Liver (tissue), 9 donors: ENCODE results near the gene LIM2. TPM values are rescaled to one million over a fixed set of nuclear protein-coding genes. Genes with fewer than 3 reads are reported as not detected.

Experiments
- DNase-seq: peaks from one replicate; pipeline ENCODE4 v3.0.0-alpha.2; 2017; ENCODE audit warnings: low spot score
- H3K27ac ChIP-seq, 2 donors: one replicate each; pipeline ENCODE4 v1.7.0; 2013; ENCODE audit warnings: inconsistent platforms in 2 of 2, low read length in 2 of 2, control low read depth in 1 of 2, low read depth in 1 of 2, mild to moderate bottlenecking in 1 of 2
- H3K27me3 ChIP-seq, 4 donors: one replicate each; pipeline versions ENCODE4 v1.6.1 to v1.7.0; 2013; ENCODE audit warnings: low read length in 3 of 4, inconsistent platforms in 1 of 4, mild to moderate bottlenecking in 1 of 4, moderate library complexity in 1 of 4; ENCODE audit not compliant: control insufficient read depth in 4 of 4, insufficient read depth in 4 of 4
- H3K36me3 ChIP-seq, 4 donors: one replicate each; pipeline versions ENCODE4 v1.6.1 to v1.7.0; 2013; ENCODE audit warnings: low read length in 3 of 4, mild to moderate bottlenecking in 3 of 4, low read depth in 1 of 4, moderate library complexity in 1 of 4; ENCODE audit not compliant: control insufficient read depth in 4 of 4, insufficient read depth in 3 of 4
- H3K4me1 ChIP-seq, 4 donors: one replicate each; pipeline versions ENCODE4 v1.6.1 to v1.7.0; 2013; ENCODE audit warnings: low read length in 3 of 4, mild to moderate bottlenecking in 3 of 4, moderate library complexity in 1 of 4; ENCODE audit not compliant: control insufficient read depth in 4 of 4, insufficient read depth in 4 of 4
- H3K4me3 ChIP-seq, 3 donors: one replicate each; pipeline versions ENCODE4 v1.6.1 to v1.7.0; 2013; ENCODE audit warnings: low read length in 3 of 3, control low read depth in 1 of 3, low read depth in 1 of 3, mild to moderate bottlenecking in 1 of 3
- H3K9ac ChIP-seq, 2 donors: one replicate each; pipeline ENCODE4 v1.7.0; 2013; ENCODE audit warnings: low read length in 2 of 2, mild to moderate bottlenecking in 2 of 2, moderate library complexity in 2 of 2, control low read depth in 1 of 2, low read depth in 1 of 2
- H3K9me3 ChIP-seq, 4 donors: one replicate each; pipeline versions ENCODE4 v1.6.1 to v1.7.0; 2013; ENCODE audit warnings: low read length in 3 of 4; ENCODE audit not compliant: control insufficient read depth in 4 of 4
- CTCF ChIP-seq: fragments of 150-350 bp; IDR thresholded peaks from 2 replicates; pipeline ENCODE4 v1.5.1; 2017; ENCODE audit warnings: improper control_type of control experiment, low read depth, low read length; ENCODE audit not compliant: missing input control
- EGR1 ChIP-seq, 2 donors: IDR thresholded peaks; 2 replicates each; pipeline ENCODE4 v1.6.1; 2016 to 2018; ENCODE audit warnings: antibody characterized with exemption in 2 of 2, low read depth in 2 of 2
- FOXA1 ChIP-seq: IDR thresholded peaks from 2 replicates; pipeline ENCODE4 v1.6.1; 2016; ENCODE audit warnings: antibody characterized with exemption
- FOXA2 ChIP-seq: IDR thresholded peaks from 2 replicates; pipeline ENCODE4 v1.6.1; 2016; ENCODE audit warnings: antibody characterized with exemption
- GABPA ChIP-seq, 2 donors: IDR thresholded peaks in 1 of 2; conservative IDR thresholded peaks in 1 of 2; 2 replicates each; pipeline ENCODE4 v1.6.1; 2016; ENCODE audit warnings: antibody characterized with exemption in 2 of 2, mild to moderate bottlenecking in 1 of 2, moderate library complexity in 1 of 2
- HNF4A ChIP-seq, 2 donors: conservative IDR thresholded peaks; 2 replicates each; pipeline ENCODE4 v1.6.1; 2016; ENCODE audit warnings: antibody characterized with exemption in 2 of 2, mild to moderate bottlenecking in 2 of 2
- HNF4G ChIP-seq: IDR thresholded peaks from 2 replicates; pipeline ENCODE4 v1.6.1; 2016; ENCODE audit warnings: antibody characterized with exemption
- JUND ChIP-seq, 2 donors: IDR thresholded peaks; 2 replicates each; pipeline ENCODE4 v1.6.1; 2016; ENCODE audit warnings: antibody characterized with exemption in 2 of 2
- NR2F2 ChIP-seq: IDR thresholded peaks from 2 replicates; pipeline ENCODE4 v1.6.1; 2016; ENCODE audit warnings: antibody characterized with exemption
- RAD21 ChIP-seq, 2 donors: IDR thresholded peaks; 2 replicates each; pipeline ENCODE4 v1.6.1; 2016; ENCODE audit warnings: antibody characterized with exemption in 2 of 2, mild to moderate bottlenecking in 2 of 2
- REST ChIP-seq: IDR thresholded peaks from 2 replicates; pipeline ENCODE4 v1.6.1; 2016; ENCODE audit warnings: antibody characterized with exemption, mild to moderate bottlenecking
- RXRA ChIP-seq, 2 donors: IDR thresholded peaks; 2 replicates each; pipeline ENCODE4 v1.6.1; 2017 to 2018; ENCODE audit warnings: antibody characterized with exemption in 2 of 2, mild to moderate bottlenecking in 1 of 2
- SP1 ChIP-seq: IDR thresholded peaks from 2 replicates; pipeline ENCODE4 v1.6.1; 2018; ENCODE audit warnings: antibody characterized with exemption, mild to moderate bottlenecking
- TAF1 ChIP-seq: conservative IDR thresholded peaks from 2 replicates; pipeline ENCODE4 v1.6.1; 2016; ENCODE audit warnings: antibody characterized with exemption, mild to moderate bottlenecking
- YY1 ChIP-seq: IDR thresholded peaks from 2 replicates; pipeline ENCODE4 v1.6.1; 2016; ENCODE audit warnings: antibody characterized with exemption, mild to moderate bottlenecking
- WGBS: extraction: QIAGEN DNeasy Blood & Tissue Kit; methylation state at CpG from one replicate; pipeline ENCODE4 v1.1.7; 2013; 5-methylcytosine and 5-hydroxymethylcytosine counted together
- polyA plus RNA-seq, 2 donors: library from polyadenylated mRNA; stranded (reverse) in 1 of 2; unstranded in 1 of 2; fragments of 200-250 nt in 1 of 2; fragments of >200 nt in 1 of 2; fragmentation: Nextera tagmentation in 1 of 2; extraction: Ambion mirVana in 1 of 2; gene quantifications; one replicate each; pipeline versions ENCODE4 v1.2.1 to v1.2.3, GENCODE V29; 2013 to 2015
- total RNA-seq, 2 donors: library from RNA; depleted of rRNA; stranded (reverse); fragments of >200 nt; gene quantifications; one replicate each; pipeline ENCODE4 v1.2.3, GENCODE V29; 2014
- TF ChIP-seq, protein P1 (sequence below): IDR thresholded peaks from 2 replicates; pipeline ENCODE4 v1.6.1; 2016; ENCODE audit warnings: antibody characterized with exemption
- TF ChIP-seq, protein P2 (sequence below): IDR thresholded peaks from 2 replicates; pipeline ENCODE4 v1.6.1; 2016; ENCODE audit warnings: antibody characterized with exemption
- TF ChIP-seq, protein P3 (sequence below): IDR thresholded peaks from 2 replicates; pipeline ENCODE4 v1.6.1; 2016; ENCODE audit warnings: antibody characterized with exemption
- donor health status: healthy.
- donor health status: healthy.
- donor health status: healthy.
- donor health status: healthy.
- donor health status: healthy.

Gene LIM2
- total and polyA plus RNA-seq, 4 donors = not detected

DNA sequence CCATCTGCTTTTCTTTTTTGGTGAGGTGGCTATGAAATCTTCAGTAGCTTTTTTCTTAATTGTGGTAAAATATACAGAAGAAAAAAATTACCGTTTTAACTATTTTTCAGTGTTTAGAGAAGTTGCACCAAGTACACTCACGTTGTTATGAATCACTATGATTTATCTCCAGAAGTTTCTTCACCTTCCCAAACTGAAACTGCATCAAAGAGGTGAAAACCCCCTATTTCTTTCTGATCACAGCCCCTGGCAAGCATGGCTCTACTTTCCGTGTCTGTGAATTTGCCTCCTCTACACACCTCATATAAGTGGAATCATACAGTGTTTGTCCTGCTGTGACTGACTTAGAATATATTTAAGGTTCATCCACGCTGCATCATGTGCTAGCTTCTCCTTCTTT is 45.3 kb upstream of the LIM2 start:
- H3K27ac ChIP-seq = no peak overlapping the region
- H3K9ac ChIP-seq = no peak overlapping the region
- WGBS = 54% methylated on average over 4 of the region's 4 CpGs
- H3K9me3 ChIP-seq = peaks cover 0 to 4% (median 0%) of the 10 kb centered on the region in 4 donors
- no peaks in the 10 kb centered on the region for H3K27me3 ChIP-seq
- H3K4me1 ChIP-seq = peaks cover 2 to 10% (median 6%) of the 10 kb centered on the region in 4 donors
- no peak overlapping the region for H3K4me3 ChIP-seq
- DNase-seq = no peak
- no peaks in the 10 kb centered on the region for H3K36me3 ChIP-seq
- TF ChIP-seq, protein P1, sequence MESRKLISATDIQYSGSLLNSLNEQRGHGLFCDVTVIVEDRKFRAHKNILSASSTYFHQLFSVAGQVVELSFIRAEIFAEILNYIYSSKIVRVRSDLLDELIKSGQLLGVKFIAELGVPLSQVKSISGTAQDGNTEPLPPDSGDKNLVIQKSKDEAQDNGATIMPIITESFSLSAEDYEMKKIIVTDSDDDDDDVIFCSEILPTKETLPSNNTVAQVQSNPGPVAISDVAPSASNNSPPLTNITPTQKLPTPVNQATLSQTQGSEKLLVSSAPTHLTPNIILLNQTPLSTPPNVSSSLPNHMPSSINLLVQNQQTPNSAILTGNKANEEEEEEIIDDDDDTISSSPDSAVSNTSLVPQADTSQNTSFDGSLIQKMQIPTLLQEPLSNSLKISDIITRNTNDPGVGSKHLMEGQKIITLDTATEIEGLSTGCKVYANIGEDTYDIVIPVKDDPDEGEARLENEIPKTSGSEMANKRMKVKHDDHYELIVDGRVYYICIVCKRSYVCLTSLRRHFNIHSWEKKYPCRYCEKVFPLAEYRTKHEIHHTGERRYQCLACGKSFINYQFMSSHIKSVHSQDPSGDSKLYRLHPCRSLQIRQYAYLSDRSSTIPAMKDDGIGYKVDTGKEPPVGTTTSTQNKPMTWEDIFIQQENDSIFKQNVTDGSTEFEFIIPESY = no peak
- TF ChIP-seq CTCF = no peak
- no peak for TF ChIP-seq RAD21 (IDR thresholded peaks at IDR 0.05)
- no peak for TF ChIP-seq FOXA1
- TF ChIP-seq SP1 = no peak
- no peak for TF ChIP-seq JUND (IDR thresholded peaks at IDR 0.05)
- TF ChIP-seq GABPA (IDR thresholded peaks at IDR 0.05 in 1 of 2, conservative IDR thresholded peaks at IDR 0.05 in 1 of 2) = no peak
- TF ChIP-seq, protein P2, sequence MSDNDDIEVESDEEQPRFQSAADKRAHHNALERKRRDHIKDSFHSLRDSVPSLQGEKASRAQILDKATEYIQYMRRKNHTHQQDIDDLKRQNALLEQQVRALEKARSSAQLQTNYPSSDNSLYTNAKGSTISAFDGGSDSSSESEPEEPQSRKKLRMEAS = no peak
- TF ChIP-seq, protein P3, sequence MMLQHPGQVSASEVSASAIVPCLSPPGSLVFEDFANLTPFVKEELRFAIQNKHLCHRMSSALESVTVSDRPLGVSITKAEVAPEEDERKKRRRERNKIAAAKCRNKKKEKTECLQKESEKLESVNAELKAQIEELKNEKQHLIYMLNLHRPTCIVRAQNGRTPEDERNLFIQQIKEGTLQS = no peak
- no peak for TF ChIP-seq REST
- no peak for TF ChIP-seq HNF4G
- no peak for TF ChIP-seq RXRA (IDR thresholded peaks at IDR 0.05)
- TF ChIP-seq TAF1 = no peak
- TF ChIP-seq HNF4A (conservative IDR thresholded peaks at IDR 0.05) = no peak
- TF ChIP-seq YY1 = no peak
- TF ChIP-seq NR2F2 = no peak
- TF ChIP-seq EGR1 (IDR thresholded peaks at IDR 0.05; ENCODE audit: low read depth in 2 of 2) = no peak
- TF ChIP-seq FOXA2 = no peak
